ENCODE data around the gene PPFIA1. TPM values are rescaled to one million over a fixed set of nuclear protein-coding genes. Genes with fewer than 3 reads are reported as not detected.

The PPFIA1 gene
- total and polyA plus RNA-seq, 2 of the 13 experiments (the other 11 are each of a cell fraction or from before 2014, with no cell fraction given), result 29.9 to 45.2 TPM

GRCh38 chr11:70270104-70270876, at the start of gene PPFIA1 (continued):
- no peak for TF ChIP-seq TCF12 (IDR thresholded peaks at IDR 0.05)
- TF ChIP-seq TCF12 (CRISPR knock-in tag; IDR thresholded peaks at IDR 0.05), result 0 out of 2 replicates have a peak, but pooled peaks have one; percentile 14
- no peak for TF ChIP-seq ZNF598 (CRISPR knock-in tag; IDR thresholded peaks at IDR 0.05; ENCODE audit: borderline replicate concordance)
- TF ChIP-seq KAT2B (IDR thresholded peaks at IDR 0.05; ENCODE audit: borderline replicate concordance, low read depth, low read length), result no peak
- TF ChIP-seq KLF16 (CRISPR knock-in tag; IDR thresholded peaks at IDR 0.05), result peak in 1 of 2 experiments; percentile 28; a peak in 1 of 4 replicates
- TF ChIP-seq ZBTB21 (CRISPR knock-in tag; IDR thresholded peaks at IDR 0.05), result no peak
- TF ChIP-seq ARNT2 (CRISPR knock-in tag; IDR thresholded peaks at IDR 0.05; ENCODE audit: low read depth), result peak; percentile 30; the same call in 1 of the 2 replicates
- TF ChIP-seq ZNF335 (CRISPR knock-in tag; IDR thresholded peaks at IDR 0.05), result peak; percentile 53; the same call in 1 of the 2 replicates
- TF ChIP-seq FOXO4 (CRISPR knock-in tag; conservative IDR thresholded peaks at IDR 0.05), result no peak
- no peak for TF ChIP-seq MIXL1 (CRISPR knock-in tag; IDR thresholded peaks at IDR 0.05)
- no peak for TF ChIP-seq CEBPG (CRISPR knock-in tag; IDR thresholded peaks at IDR 0.05)
- TF ChIP-seq IKZF5 (CRISPR knock-in tag; IDR thresholded peaks at IDR 0.05), result 0 out of 2 replicates have a peak, but pooled peaks have one; percentile 46
- TF ChIP-seq ZNF800 (CRISPR knock-in tag; IDR thresholded peaks at IDR 0.05), result 0 out of 2 replicates have a peak, but pooled peaks have one; percentile 40
- TF ChIP-seq SIX4 (CRISPR knock-in tag; IDR thresholded peaks at IDR 0.05), result no peak
- TF ChIP-seq ZNF337 (CRISPR knock-in tag; IDR thresholded peaks at IDR 0.05; ENCODE audit: borderline replicate concordance, low read depth), result no peak
- no peak for TF ChIP-seq HNF1A (IDR thresholded peaks at IDR 0.05; ENCODE audit: low read depth)
- peak; percentile 45; the same call in 1 of the 2 replicates for TF ChIP-seq HNF1A (CRISPR knock-in tag; IDR thresholded peaks at IDR 0.05; ENCODE audit: borderline replicate concordance)
- peak; percentile 38; the same call in 1 of the 2 replicates for TF ChIP-seq ZNF558 (CRISPR knock-in tag; IDR thresholded peaks at IDR 0.05; ENCODE audit: borderline replicate concordance)
- 0 out of 2 replicates have a peak, but pooled peaks have one; percentile 6 for TF ChIP-seq ZNF563 (CRISPR knock-in tag; IDR thresholded peaks at IDR 0.05)
- peak; percentile 68; the same call in 1 of the 2 replicates for TF ChIP-seq SIN3A (IDR thresholded peaks at IDR 0.05; ENCODE audit: borderline replicate concordance, low read depth, low read length)
- no peak for TF ChIP-seq ZMAT5 (CRISPR knock-in tag; IDR thresholded peaks at IDR 0.05; ENCODE audit: borderline replicate concordance, low read depth)

Data from HepG2 (cell line).